ENCODE measurements around the gene MPRIP.

MPRIP gene

DNA sequence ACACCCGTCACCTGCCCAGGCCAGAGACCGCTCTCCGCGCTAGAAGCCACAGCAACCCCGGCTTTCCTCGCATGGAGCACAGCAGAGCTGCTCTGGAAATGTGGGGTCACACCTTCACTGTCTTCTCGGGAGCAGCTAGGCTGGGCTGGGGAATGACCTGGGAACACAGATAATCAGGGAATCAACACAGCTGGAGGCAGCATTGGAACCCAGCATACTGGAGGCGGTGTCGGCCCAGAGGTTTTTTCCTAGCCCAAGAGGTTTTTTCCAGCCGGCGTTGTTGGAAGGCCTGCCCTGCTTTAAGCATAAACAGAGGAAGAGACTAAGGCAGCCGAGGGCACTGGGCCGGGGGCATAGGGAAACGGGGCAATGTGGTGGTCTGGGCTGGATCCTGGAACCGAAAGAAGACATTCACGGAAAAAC is 164.7 kb downstream of the MPRIP start:
- DNase-seq (ENCODE audit: low read depth), result no peak

GRCh38 chr17:17207998-17208397 is 165.7 kb downstream of the MPRIP start:
- DNase-seq (ENCODE audit: low read depth), result no peak

GRCh38 chr17:17213775-17214174 is 171.5 kb downstream of the MPRIP start:
- no peak for DNase-seq (ENCODE audit: low read depth)

DNA sequence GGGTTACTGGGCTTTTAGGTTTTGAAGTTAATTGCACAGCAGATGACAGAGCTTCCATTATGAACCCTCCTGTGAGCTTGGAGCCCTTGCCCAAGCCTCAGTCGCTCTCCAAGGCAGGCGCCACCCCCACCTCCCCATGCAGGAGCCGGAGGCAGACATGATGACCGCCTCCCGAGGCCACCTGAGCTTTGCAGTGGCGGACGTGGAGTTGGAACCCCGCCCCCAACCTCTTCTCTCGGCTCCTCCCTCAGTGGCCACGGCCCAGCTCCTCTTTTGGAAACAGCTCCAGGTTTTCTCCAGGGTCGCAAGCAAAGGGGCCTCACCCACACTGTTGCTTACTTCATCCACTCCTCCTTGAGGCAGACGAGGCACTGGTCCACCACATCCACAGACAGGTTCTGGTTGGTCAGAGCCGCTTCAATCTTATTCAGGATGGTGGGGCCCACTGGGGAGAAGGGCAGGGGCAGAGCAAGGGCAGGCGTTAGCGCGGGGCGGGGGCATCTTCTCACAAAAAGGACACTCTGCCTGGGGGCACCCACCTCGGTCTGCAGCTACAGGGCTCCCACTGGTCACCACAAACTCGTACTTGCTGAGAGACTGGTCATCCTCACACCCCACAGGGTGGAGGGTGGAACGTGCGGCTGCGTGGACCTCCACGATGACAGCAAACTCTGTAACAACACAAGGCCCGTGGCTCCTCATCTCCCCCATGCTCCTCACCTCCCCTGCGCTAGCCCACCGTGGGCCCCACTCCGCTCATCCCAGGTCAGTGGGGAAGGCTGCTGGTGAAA is 172.6 kb downstream of the MPRIP start:
- DNase-seq (ENCODE audit: low read depth), result no peak

DNA sequence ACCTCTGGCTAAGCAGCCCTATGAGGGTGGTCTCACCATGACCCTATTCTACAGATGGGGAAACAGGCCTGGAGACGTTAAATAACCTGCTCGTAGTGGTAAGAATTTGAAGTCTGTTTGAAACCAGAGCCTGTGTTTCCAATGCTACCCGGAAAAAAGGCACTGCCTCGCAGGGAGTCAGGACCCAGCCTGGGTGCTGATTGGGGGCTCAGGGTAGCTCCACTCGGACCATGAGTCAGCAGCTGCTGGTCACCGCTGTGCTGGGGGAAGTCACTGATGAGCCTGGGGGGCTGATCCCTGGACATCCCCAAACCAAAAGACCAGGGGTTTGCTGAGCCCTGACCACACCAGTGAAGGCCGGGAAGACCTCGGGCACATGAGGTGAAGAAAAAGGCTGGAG is 173.3 kb downstream of the MPRIP start:
- DNase-seq (ENCODE audit: low read depth), result no peak

DNA sequence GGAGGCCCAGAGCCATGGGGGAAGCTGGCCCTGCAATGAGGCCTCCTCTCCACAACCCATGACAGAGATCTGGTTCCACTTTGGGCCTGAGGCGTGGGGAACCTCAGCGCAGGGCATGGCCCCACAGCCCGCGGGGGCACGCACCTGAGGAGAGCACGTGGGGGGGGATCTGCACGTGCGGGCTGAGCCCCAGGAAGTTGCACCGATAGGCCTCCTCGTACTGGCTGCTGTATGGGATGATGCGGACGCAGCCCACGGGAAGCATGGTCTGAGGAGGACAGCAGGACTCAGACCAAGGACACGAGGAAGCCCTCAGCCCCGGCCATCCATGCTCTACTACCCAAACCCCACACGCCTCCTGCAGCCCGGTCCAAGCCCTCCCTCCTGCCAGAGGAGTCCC is 174.0 kb downstream of the MPRIP start:
- DNase-seq (ENCODE audit: low read depth), result no peak

DNA sequence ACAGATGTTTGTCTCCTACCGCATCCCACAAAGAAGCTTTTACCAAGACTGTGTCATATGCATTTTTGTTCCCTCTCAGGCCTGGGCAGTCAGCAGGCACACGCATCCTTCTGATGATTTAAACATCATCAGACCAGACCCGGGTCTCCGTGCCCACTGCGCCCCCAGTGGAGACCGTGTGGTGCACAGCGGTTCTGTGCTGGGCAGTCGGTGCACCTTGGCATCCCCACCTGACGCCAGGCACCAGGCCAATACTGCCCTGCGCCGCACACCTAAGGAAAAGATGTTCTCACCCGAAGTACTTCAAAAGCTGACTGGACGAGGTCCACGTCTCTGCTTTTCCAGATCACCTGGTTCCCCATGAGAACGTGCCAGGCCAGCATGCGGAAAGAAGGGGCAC is 174.5 kb downstream of the MPRIP start:
- DNase-seq (ENCODE audit: low read depth), result no peak

GRCh38 chr17:17217995-17218394 is 175.7 kb downstream of the MPRIP start:
- DNase-seq (ENCODE audit: low read depth), result no peak

GRCh38 chr17:17220529-17220928 is 178.3 kb downstream of the MPRIP start:
- no peak for DNase-seq (ENCODE audit: low read depth)

- no peak for DNase-seq (ENCODE audit: low read depth)
Measured at GRCh38 chr17:17221329-17221728, 179.1 kb downstream of the MPRIP start.

- no peak for DNase-seq (ENCODE audit: low read depth)
Measured at GRCh38 chr17:17223736-17224135, 181.5 kb downstream of the MPRIP start.

- no peak for DNase-seq (ENCODE audit: low read depth)
Measured at GRCh38 chr17:17224137-17224536, 181.9 kb downstream of the MPRIP start.

DNA sequence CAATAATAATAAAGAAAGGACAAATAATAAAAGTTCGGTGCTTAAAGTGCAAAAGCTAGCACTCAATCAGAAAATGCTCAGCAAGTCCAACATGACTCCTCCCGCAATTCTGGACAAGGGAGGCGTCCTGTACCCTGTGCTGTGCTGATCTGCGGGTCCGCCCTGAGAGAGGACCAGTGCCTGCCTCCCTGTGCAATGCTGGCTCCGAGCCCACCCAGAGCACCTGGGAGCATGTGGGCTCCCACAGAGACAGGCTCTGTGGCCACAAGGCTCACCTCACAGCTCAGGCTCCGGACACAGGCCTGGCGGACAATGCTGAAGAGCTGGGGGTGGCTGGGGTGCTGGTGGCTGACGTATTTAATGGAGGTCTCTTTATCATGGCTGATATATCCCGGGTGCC is 183.6 kb downstream of the MPRIP start:
- no peak for DNase-seq (ENCODE audit: low read depth)

DNA sequence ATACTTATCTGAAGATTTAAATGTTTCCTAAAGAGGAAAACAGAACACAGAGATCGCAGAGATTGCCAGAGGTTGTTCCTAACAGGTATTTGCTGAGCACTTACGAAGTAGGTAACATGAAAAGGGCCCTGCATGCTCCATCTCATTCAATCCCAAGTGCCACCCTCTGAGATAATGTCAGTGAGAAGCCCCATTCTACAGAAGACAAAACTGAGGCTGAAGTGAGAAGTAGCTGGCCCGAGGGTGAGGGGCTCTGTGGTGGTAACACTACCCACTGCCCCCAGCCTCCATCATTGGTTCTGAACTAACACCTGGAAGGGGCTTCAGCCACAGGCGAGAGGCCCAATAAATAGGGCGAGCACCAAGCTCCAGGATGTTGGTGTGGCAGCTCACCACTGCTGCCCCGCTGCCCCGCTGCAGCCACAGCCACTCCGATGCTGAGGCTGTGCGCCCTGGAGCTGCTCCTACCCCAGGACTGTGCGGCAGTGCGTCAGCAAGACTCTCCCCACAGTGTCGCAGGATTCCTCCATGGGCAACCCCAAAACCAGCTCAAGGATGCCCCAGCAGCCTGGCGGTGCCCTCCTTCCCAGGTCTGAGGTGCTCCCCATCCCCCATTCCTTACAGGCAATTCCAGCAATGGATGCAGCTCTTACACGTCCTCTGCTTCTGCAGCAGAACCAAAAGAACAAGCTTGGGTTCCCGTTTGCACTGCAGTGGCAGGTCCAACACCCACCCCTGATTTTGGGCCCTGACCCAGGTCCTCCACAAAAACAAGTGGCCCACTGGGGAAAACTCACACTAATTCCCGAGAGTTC is 184.4 kb downstream of the MPRIP start:
- no peak for DNase-seq (ENCODE audit: low read depth)

DNA sequence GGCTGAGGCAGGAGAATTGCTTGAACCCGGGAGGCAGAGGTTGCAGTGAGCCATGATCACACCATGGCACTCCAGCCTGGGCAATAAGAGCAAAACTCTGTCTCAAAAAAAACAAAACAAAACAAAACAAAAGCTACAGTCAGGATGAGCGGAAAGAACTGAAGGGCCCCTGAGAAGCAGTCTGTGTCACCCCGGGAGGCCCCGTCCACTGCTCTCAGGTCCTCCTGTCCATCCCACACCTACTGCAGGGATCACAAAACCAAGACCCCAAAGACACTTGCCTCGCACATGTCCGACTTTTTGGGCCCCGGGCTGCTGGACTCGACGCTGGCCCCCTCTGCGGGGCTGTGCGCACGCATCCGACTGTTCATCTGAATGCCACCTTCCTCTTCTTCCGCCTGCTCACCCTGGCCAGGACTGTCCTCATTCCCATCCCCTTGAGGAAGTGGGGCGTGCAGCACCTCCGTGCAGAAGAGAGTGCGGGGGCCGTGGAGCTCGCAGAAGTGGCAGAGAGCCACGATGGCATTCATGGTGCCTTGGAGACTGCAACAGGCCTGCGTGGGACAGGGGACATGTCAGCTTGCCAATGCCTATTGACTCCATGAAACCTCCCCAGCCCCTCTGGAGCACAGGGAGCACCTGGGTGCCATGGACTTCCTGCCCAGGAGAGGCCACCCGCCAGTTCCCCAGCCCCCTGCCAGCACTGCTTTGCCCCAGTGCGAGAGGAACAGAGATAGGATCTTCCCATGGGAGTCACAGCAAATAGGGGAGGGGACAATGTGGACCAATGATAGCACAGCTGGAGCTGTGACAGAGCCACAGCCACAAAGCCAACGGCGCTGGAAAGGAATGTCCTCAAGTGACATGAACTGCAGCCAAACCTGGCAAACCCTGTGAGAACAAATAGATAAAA is 185.6 kb downstream of the MPRIP start:
- DNase-seq (ENCODE audit: low read depth), result no peak

DNA sequence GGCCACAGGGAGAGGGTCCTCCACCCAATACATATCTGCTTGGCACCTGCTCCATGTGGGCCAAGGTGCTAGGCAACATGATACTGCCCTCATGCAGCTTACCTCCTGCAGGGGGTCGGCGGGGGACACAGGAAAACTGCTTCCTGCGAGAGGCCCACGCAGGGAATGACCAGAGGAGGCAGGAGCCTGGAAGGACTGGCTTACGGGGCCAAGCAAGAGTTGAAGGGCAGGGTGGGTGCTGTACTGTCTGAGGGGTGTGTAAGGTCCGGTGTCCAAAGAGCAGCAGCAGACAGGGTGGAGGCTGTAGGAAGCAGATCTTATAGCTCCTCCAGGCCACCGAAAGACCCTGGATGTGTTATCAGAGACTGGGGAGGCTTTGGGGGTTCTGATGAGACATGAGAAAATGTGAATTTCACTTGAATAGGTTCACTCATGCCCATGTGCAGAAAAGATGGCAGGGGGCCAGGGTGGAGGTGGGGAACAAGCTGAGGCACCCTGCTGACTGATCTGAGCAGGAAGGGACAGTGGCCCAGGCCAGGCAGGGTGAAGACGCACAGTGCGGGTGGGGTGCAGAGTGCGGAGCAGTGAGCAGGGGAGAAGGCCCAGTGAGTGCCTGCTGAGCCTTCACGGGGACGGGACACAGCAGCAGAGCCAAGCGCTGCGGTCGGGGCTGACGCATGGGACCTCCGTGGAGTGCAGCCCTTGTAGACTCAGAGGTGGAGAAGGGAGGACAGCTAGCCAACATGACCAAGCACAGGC is 186.4 kb downstream of the MPRIP start:
- DNase-seq (ENCODE audit: low read depth), result no peak

- DNase-seq (ENCODE audit: low read depth), result no peak
Measured at GRCh38 chr17:17229416-17230384, 187.4 kb downstream of the MPRIP start.

GRCh38 chr17:17231621-17232302 is 189.5 kb downstream of the MPRIP start:
- no peak for DNase-seq (ENCODE audit: low read depth)

DNA sequence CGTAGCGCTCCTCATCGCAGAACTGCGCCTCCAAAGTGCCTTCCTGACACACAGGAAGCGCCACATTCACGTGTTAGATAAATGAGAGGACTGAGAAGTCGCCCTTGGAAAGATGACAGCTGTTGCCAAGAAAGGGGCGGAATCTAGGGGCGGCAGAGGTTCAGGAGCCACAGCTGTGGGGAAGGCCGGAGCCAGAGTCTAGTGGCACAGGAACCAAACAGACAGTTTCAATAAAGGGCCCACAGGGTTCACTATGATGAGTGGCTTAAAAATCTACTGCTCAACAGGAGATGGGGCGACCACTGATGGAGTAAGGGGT is 190.0 kb downstream of the MPRIP start:
- DNase-seq (ENCODE audit: low read depth), result no peak

All from activated T-helper 1 cell treated with Interleukin-2 at 50 U/mL for 16 hours (primary cell).